ENCODE results near the gene GSG1. TPM values are rescaled to one million over a fixed set of nuclear protein-coding genes. Genes with fewer than 3 reads are reported as not detected.

The GSG1 gene
- polyA plus RNA-seq, 2 of the 4 experiments (the other 2 are of a cell fraction) = 0.06 TPM; not detected in 1

DNA sequence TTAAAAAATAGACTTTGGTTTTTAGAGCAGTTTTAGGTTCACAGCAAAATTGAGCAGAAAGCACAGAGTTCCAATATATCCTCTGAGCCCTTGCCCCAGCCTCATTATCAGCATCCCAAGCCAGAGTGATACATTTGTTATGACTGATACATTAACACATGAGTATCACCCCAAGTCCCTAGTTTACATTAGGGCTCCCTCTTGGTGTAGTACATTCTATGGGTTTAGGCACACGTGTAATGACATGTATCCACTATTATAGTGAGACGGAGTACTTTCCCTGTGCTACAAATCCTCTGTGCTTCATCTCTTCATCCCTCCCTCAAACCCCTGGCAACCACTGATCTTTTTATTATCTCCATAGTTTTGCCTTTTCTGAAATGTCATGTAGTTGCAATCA is 22.5 kb upstream of the GSG1 start:
- CTCF ChIA-PET = interaction anchor here (0.8 to 1.5 kb wide), 2 partner anchors 10 to 38 kb away, joined by 3 to 5 read pairs; no protein-coding TSS in a partner anchor
- no peak for FAIRE-seq
- TF ChIP-seq ATOH8 (CRISPR knock-in tag; IDR thresholded peaks at IDR 0.05; ENCODE audit: low read depth) (no peak), CHD2 (IDR thresholded peaks at IDR 0.05; ENCODE audit: low read length, partially characterized antibody) (no peak), SMC3 (IDR thresholded peaks at IDR 0.05) (no peak), HEYL (CRISPR knock-in tag; IDR thresholded peaks at IDR 0.05) (no peak), NPAS2 (CRISPR knock-in tag; IDR thresholded peaks at IDR 0.05; ENCODE audit: borderline replicate concordance) (no peak), TFCP2L1 (CRISPR knock-in tag; IDR thresholded peaks at IDR 0.05) (no peak)
- Histone ChIP-seq H3K4me1 (peaks cover 52% of the 10 kb centered on the region), H3K4me2 (no peak overlapping the region), H3K4me3 (no peak overlapping the region), H3K27ac (peak overlapping the region; percentile 0 to 48; a peak in 3 of 6 replicates), H3K9me3 (no peaks in the 10 kb centered on the region)
- DNase-seq (ENCODE audit: low read depth in 1 of 2, low spot score in 1 of 2) = no peak
- ATAC-seq = no peak
- 93% methylated on average over 2 of the region's 2 CpGs for WGBS (ENCODE audit: missing lambda C conversion rate)
- POLR2A ChIA-PET = no interaction called here

DNA sequence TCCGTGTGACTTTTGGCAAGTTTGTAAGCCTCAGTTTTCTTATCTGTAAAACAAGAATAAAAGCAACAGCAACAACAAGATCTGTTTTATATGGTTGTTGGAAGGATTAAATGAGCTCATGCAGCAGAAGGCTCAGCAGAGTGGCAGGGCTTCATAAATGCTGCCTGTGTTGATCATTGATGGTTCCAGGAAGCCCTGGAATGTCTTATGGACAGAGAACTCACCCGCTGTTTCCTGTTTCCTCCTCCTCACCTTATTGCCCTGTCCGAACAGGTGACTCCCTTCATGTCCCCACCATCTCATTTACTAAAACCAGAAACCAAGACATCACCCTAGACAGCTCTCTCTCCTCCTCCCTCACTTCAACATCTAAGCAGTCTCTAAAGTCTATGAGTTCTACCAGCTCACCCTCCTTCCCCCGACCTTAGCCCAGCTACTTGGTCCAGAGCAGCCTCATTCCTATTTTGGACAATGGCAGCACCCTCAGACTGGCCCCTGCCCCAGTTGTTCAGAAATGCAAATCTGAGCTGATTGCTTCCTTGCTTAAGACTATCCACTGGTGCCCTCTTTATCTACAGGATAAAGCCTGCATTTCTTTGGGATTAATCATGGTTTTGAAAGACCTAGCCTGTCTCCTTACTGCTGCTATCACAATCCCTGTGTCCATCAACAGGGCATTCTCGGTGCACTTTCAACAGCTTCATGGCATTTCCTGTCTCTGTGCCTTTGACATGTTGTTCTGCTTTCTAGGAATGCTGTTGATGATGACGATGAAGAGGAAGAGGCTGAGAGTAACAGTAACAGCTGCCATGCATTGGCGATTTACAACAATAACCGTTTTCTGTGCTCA is 21.4 kb upstream of the GSG1 start:
- ChIA-PET CTCF (interaction anchor here (0.8 to 1.9 kb wide), 5 partner anchors 10 to 87 kb away, joined by 3 to 7 read pairs (median 3); no protein-coding TSS in a partner anchor), POLR2A (interaction anchor here (1.0 kb wide), 1 partner anchor 26 kb away, joined by 7 read pairs; no protein-coding TSS in a partner anchor)
- H3K27ac ChIP-seq = peak overlapping the region; percentile 38 to 48; a peak in 4 of 6 replicates
- TF ChIP-seq FOSL2 (IDR thresholded peaks at IDR 0.05) (peak; percentile 9; the same call in 1 of the 2 replicates), FOSL2 (CRISPR knock-in tag; IDR thresholded peaks at IDR 0.05) (peak; percentile 59), GATA3 (IDR thresholded peaks at IDR 0.05; ENCODE audit: borderline replicate concordance) (peak; percentile 42; the same call in 1 of the 2 replicates), CEBPB (IDR thresholded peaks at IDR 0.05) (peak in 1 of 2 experiments; percentile 44; a peak in 1 of 4 replicates)
- TF ChIP-seq, protein P1, sequence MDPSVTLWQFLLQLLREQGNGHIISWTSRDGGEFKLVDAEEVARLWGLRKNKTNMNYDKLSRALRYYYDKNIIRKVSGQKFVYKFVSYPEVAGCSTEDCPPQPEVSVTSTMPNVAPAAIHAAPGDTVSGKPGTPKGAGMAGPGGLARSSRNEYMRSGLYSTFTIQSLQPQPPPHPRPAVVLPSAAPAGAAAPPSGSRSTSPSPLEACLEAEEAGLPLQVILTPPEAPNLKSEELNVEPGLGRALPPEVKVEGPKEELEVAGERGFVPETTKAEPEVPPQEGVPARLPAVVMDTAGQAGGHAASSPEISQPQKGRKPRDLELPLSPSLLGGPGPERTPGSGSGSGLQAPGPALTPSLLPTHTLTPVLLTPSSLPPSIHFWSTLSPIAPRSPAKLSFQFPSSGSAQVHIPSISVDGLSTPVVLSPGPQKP (IDR thresholded peaks at IDR 0.05; ENCODE audit: low read depth, low read length) = no peak
- no peaks in the 10 kb centered on the region for H3K9me3 ChIP-seq
- H3K4me3 ChIP-seq = no peak overlapping the region
- WGBS (ENCODE audit: missing lambda C conversion rate) = 68% methylated on average over 8 of the region's 8 CpGs
- H3K4me2 ChIP-seq = peak overlapping the region; percentile 61
- ATAC-seq = peak; percentile 84 to 88
- peak in 1 of 2 experiments; percentile 59 for DNase-seq (ENCODE audit: low read depth in 1 of 2, low spot score in 1 of 2)
- FAIRE-seq = peak; percentile 70
- peaks cover 44% of the 10 kb centered on the region for H3K4me1 ChIP-seq

- H3K4me2 ChIP-seq = no peak overlapping the region
- FAIRE-seq (no peak), DNase-seq (ENCODE audit: low read depth in 1 of 2, low spot score in 1 of 2) (no peak), ATAC-seq (no peak)
- H3K4me3 ChIP-seq = no peak overlapping the region
- WGBS (ENCODE audit: missing lambda C conversion rate) = 86% methylated on average over 5 of the region's 5 CpGs
- H3K9me3 ChIP-seq = no peaks in the 10 kb centered on the region
- H3K27ac ChIP-seq = no peak overlapping the region
- POLR2A ChIA-PET = no interaction called here
- H3K4me1 ChIP-seq = peaks cover 26% of the 10 kb centered on the region
- CTCF ChIA-PET = interaction anchor here (1.0 to 1.6 kb wide), 2 partner anchors 14 to 25 kb away, joined by 3 to 5 read pairs; no protein-coding TSS in a partner anchor
- no peak for TF ChIP-seq HOXA7 (CRISPR knock-in tag; IDR thresholded peaks at IDR 0.05)
- no peak for TF ChIP-seq SMC3 (IDR thresholded peaks at IDR 0.05)
- TF ChIP-seq, protein P1 (IDR thresholded peaks at IDR 0.05; ENCODE audit: low read depth, low read length) = no peak
- no peak for TF ChIP-seq MAFK (IDR thresholded peaks at IDR 0.05; ENCODE audit: partially characterized antibody)
- no peak for TF ChIP-seq KDM1A (IDR thresholded peaks at IDR 0.05; ENCODE audit: low read depth)
- TF ChIP-seq ZNF302 (CRISPR knock-in tag; IDR thresholded peaks at IDR 0.05) = no peak
- TF ChIP-seq RARB (CRISPR knock-in tag; IDR thresholded peaks at IDR 0.05) = no peak
- TF ChIP-seq FOSB (CRISPR knock-in tag; IDR thresholded peaks at IDR 0.05) = no peak
- TF ChIP-seq JUNB (IDR thresholded peaks at IDR 0.05) = no peak
- no peak for TF ChIP-seq RAD21 (conservative IDR thresholded peaks at IDR 0.05 in 1 of 2, IDR thresholded peaks at IDR 0.05 in 1 of 2)
- TF ChIP-seq, protein P2, sequence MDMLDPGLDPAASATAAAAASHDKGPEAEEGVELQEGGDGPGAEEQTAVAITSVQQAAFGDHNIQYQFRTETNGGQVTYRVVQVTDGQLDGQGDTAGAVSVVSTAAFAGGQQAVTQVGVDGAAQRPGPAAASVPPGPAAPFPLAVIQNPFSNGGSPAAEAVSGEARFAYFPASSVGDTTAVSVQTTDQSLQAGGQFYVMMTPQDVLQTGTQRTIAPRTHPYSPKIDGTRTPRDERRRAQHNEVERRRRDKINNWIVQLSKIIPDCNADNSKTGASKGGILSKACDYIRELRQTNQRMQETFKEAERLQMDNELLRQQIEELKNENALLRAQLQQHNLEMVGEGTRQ (IDR thresholded peaks at IDR 0.05) = no peak
- TF ChIP-seq RNF2 (IDR thresholded peaks at IDR 0.05; ENCODE audit: borderline replicate concordance, low read depth) = no peak
- no peak for TF ChIP-seq POLR2A (IDR thresholded peaks at IDR 0.05; ENCODE audit: low read length)
- TF ChIP-seq KDM5A (IDR thresholded peaks at IDR 0.05) = no peak
- TF ChIP-seq REST (IDR thresholded peaks at IDR 0.05) = no peak
Observed at GRCh38 chr12:13121568-13121967, 18.1 kb upstream of the GSG1 start.
